ENCODE results near the gene CR1L.
"Not testable (repeated sequence)": the region's sequence is repeated elsewhere in the genome, so short reads cannot be mapped to it uniquely, and the experiment has no call there.

The CR1L gene

GRCh38 chr1:207644852-207645634, at the start of gene CR1L:
Gene CR1L, plus strand, starts transcription at chr1:207645133. Its CDS starts 101 bp downstream, at chr1:207645234.
- no peak for DNase-seq

DNA sequence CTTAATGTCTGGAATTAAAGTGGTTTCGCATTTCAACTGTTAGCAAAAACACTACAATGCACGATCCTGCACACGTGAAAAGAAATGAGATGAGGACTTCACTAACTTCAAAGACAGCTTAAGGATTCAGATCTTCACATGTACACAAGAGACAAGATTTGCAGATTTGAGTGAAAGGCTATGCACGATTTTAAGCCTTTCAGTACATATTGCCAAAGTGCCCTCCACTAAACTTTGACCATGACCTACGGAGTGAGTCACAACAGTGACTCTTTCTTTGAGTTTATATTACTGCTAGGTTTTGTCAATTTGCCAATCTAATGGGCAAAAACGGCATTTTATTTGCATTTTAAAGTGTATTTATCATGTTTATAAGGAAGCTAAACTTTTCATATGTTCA, 41.2 kb upstream of the CR1L start:
- no peak for DNase-seq

DNA sequence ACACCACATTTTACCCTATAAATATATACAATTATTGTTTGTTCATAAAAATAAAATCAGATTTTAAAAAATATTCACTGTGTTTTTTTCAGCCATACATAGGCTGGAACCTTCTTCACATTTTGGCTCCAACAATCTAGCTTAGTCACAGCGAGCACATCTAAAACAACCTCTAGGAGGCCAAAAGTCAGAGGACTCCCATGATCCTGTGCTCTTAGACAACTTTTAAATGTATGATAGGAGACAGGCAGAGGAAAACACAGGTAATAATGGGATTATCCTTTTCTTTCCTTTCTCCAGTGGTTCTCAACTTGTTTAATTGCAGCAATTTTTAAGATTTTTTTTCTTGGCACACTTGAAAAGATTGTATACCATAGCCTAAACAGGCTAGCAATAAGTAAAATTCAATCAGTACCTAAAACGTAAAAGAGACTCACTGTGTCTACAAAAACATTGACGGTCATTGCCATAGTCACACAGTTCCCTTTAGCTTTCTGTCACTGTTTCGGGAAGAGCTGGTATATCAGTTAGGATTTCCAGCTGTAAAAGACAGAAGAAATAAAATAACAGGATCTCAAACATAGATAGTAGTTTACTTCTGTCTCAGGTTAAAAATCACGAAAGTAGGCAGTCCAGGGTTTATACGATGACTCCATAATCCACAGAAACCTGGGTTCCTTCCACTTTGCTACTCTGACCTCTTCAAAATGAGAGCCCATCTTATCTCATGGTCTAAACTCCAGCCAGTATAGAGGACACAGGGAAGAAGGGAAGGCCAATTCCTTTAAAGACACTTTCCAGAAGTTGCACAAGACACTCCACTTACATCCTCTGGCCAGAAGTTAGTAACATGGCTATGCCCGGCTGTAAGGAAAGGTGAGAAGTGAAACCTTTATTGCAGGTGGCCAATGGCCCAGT, 39.2 kb upstream of the CR1L start:
- DNase-seq, result no peak

GRCh38 chr1:207606362-207606755, 38.6 kb upstream of the CR1L start:
- DNase-seq, result no peak

- DNase-seq, result no peak
Measured at GRCh38 chr1:207612762-207613161, 32.2 kb upstream of the CR1L start.

DNA sequence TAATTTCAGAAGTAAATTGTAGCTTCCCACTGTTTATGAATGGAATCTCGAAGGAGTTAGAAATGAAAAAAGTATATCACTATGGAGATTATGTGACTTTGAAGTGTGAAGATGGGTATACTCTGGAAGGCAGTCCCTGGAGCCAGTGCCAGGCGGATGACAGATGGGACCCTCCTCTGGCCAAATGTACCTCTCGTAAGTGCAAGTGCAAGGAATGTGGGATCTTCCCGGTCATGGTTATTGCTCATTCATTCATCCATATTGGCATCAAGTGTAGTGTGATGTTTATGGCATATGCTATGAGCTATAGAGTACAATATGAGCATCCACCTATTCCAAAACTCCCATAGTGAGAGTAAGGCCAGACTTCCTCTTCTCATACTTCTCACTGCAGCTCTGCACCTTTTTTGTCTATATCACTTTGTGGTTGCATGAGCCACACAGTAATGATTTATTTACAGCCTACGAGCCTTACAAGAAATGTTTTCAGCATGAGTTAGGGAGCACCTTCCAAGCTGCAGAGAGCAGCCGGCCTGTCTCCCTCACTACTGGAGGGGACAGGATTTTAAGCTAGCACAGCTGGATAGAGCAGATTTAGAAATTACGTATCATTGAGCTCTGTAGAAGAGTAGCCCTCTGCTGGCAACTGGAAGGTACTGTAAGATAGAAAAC, 24.9 kb upstream of the CR1L start:
- peak; percentile 26 for DNase-seq

- no peak for DNase-seq
Measured at GRCh38 chr1:207620543-207620893, 24.4 kb upstream of the CR1L start.

DNA sequence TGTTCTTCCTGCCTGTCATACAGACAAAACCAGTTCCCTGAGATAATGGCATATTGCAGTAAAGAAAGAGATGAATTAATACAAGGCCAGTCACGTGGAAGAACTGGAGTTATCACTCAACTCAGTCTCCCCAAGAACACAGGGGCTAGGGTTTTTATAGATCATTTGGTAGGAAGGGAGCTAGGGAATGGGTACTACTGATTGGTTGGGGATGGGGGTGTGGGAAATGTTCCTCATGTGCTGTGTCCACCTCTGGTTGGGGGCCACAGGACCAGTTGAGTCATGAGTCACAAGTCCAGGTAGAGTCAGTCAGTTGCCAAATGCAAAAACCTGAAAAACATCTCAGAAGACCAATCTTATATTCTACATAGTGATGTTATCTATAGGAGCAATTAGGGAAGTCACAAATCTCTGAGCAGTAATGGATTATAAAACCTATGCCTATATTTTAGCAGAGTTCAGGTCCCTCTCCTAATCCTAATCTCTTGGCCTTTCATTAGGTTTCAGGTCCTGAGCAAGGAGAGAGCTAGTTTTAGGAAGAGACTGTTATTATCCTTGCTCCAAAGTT, 19.3 kb upstream of the CR1L start:
- not testable (repeated sequence) for DNase-seq

DNA sequence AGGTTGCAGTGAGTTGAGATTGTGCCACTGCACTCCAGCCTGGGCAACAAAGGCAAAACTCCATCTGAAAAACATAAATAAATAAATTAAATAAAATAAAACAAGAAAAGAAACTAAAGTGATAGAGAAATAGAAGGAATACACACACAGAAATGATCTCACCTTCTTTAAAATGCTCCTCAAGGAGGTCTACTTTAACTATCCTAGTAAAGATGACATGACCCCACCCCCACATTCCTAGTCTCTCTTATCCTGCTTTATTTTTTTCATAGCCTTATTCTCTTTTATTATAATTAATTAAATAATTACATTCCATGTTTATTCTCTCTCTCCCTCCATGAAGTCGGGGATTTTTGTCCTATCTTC, 18.0 kb upstream of the CR1L start:
- DNase-seq, result no peak

- DNase-seq, result no peak
Measured at GRCh38 chr1:207627496-207627895, 17.4 kb upstream of the CR1L start.

- no peak for DNase-seq
Measured at GRCh38 chr1:207628776-207629175, 16.2 kb upstream of the CR1L start.

DNA sequence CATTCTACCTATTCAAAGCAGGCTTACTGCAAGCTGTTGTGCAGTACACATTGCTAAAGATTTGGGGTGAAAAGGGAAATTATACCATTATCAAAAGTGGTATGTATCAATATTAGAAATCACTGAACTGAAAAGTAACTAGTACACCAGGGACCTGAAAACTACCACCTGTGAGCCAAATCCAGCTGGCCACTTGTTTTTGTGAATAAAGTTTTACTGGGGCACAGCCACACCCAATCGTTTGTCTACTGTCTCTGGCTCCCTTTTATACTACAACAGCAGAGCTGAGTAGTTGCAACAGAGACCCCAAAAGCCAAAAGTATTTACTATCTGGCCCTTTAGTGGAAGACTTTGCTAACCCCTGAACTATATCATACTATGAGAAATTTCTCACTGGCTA, 13.8 kb upstream of the CR1L start:
- no peak for DNase-seq

DNA sequence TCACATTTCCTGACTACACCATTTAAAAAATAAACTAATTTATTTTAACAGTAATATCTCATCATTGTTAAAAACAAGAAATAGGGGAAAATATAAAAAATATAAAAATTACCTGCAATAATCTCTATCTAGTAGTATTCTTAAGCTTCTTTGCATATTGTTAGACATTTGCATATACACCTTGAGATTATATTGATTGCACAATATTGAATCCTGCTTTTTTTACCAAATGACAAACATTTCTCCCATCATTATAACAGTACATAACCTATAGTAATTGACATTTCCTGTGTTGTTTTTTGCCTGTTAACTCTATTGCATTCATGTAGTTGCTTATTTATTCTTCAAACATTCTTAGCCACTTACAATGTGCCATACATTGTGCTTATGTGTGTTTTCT, 11.7 kb upstream of the CR1L start:
- DNase-seq, result no peak

- DNase-seq, result not testable (repeated sequence)
Measured at GRCh38 chr1:207633699-207634289, 11.1 kb upstream of the CR1L start.

GRCh38 chr1:207634293-207634692, 10.6 kb upstream of the CR1L start:
- DNase-seq, result not testable (repeated sequence)

- DNase-seq, result not testable (repeated sequence)
Measured at GRCh38 chr1:207635569-207636186, 9.3 kb upstream of the CR1L start.

DNA sequence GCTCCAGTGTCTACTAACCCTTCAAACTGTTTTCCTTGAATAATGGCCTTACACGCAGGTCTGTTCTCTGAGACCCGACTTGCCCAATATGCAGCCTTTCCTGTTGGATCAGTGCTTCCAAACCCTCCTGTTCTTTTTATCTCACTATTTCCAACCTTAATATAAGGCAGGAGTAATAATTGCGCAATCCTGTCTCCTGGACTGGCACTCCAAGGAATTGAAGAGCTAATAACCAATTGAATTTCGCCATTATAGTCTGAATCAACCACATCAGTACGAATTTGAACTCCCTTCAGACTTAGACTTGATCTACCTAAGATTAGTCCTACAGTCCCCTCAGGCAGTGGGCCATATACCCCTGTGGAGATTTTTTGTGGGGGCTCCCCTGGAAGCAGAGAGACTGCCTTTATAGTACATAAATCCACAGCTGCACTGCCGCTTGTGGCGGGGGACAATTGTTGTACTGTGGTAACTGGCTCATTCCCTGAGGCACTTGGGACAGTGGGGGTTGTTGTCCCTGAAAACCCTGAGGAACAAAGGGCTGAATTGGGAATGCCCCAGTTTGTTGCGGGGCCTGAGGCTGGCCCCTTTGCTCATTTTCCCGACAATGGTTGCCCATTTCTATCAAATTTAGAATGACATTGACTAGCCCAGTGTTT, 6.3 kb upstream of the CR1L start:
- DNase-seq, result not testable (repeated sequence)

- DNase-seq, result not testable (repeated sequence)
Measured at GRCh38 chr1:207639362-207639761, 5.6 kb upstream of the CR1L start.

DNA sequence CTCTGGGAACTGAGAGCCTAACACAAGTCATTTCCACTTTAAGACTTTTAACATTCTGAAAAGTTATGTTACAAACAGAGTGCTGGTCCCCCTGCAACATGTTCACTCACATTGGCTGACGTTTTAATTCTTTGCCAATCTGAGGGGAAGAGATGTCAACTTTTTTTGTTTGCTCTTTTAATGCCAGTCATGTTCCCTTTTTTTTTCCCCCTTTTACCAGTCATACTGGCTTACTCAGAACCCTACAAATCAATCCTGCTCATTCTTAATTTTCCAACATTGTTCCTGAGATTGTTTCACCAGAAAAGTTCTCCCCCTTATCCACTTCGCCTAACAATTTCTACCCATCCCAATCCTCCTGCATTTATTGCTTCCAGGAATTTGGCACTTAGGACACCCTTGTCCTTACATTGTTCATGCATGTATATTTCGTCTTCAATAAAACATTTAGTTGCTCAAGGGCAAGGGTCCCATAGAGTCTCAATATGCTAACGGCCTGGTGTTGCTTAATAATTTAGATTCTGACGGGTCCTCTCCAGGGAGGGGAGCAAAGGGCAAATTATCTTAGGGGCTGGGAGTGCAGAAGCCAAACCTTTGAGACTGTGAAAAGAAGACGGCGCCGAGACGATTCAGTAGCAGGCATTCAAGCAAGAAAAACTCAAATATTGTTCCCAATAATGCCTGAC, 624 bp upstream of the CR1L start:
- no peak for DNase-seq

DNA sequence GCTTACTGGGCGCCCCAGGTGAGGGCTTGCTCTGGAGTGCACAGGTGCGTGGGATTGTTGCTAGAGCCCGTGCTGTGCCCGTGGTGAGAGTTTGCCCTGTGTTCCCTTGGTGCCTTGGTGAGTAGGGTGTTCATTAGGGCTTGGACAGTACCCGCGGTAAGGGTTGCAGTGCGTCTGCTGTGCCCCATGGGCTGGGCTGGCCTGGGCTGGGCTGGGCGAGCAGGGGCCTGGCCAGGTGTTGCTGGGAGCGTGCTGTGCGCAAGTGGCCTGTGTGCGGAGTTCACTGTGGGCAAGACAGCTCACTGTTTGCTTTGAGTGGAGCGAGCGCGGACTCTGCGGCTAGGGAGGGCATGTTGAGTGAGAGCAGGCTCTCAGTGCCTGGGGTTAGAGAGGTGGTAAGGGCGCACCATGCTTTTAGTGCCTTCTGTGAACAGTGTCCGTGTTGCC, 725 bp downstream of the CR1L start:
- no peak for DNase-seq

- no peak for DNase-seq
Measured at GRCh38 chr1:207646171-207646570, 1.2 kb downstream of the CR1L start.

Measured in KG1 (cell line).